Uterus (tissue), 2 donors: ENCODE results near the gene STAB2.

ENCODE experiments used
- POLR2A ChIP-seq, 2 donors: fragments of 450-650 bp; IDR thresholded peaks; one replicate each; pipeline ENCODE4 v1.6.1; 2016; ENCODE audit warnings: antibody characterized with exemption in 2 of 2, mild to moderate bottlenecking in 1 of 2, moderate library complexity in 1 of 2
- TF ChIP-seq, protein P1 (sequence below), 4 experiments: fragments of 200-600 bp in 2 of 4; fragments of 450-650 bp in 2 of 4; sonication (generic) in 2 of 4; IDR thresholded peaks; one replicate each; pipeline ENCODE4 v1.5.1; 2016 to 2019; ENCODE audit warnings: antibody characterized with exemption in 4 of 4, mild to moderate bottlenecking in 2 of 4, moderate library complexity in 1 of 4

DNA sequence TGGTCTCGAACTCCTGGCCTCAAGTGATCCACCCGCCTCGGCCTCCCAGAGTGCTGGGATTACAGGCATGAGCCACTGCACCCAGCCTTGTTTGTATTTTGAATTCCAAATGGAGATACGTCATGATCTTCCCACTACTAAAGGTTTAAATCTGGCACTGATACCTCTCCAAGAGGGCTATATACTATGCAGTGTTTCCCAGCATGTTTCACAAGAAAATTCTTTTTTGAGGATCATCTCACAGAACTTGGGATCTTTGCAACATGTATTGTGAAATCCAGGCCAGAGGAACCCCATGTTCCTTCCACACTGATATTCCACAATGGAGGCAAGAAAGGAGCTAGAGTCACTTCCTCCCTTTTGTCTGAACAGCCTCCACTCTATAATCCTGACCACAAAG, 141.2 kb downstream of the STAB2 start:
- TF ChIP-seq, protein P1, sequence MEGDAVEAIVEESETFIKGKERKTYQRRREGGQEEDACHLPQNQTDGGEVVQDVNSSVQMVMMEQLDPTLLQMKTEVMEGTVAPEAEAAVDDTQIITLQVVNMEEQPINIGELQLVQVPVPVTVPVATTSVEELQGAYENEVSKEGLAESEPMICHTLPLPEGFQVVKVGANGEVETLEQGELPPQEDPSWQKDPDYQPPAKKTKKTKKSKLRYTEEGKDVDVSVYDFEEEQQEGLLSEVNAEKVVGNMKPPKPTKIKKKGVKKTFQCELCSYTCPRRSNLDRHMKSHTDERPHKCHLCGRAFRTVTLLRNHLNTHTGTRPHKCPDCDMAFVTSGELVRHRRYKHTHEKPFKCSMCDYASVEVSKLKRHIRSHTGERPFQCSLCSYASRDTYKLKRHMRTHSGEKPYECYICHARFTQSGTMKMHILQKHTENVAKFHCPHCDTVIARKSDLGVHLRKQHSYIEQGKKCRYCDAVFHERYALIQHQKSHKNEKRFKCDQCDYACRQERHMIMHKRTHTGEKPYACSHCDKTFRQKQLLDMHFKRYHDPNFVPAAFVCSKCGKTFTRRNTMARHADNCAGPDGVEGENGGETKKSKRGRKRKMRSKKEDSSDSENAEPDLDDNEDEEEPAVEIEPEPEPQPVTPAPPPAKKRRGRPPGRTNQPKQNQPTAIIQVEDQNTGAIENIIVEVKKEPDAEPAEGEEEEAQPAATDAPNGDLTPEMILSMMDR (IDR thresholded peaks at IDR 0.05), result no peak
- TF ChIP-seq POLR2A (IDR thresholded peaks at IDR 0.05), result no peak
